HG03442 (cell line): ENCODE measurements around the gene GABRP.
"Not testable (repeated sequence)": the region's sequence is repeated elsewhere in the genome, so short reads cannot be mapped to it uniquely, and the experiment has no call there.

Experiments used
- ATAC-seq: cut with Tn5 transposase; IDR thresholded peaks from one replicate; pipeline ENCODE4 v1.9.1; 2021; ENCODE audit warnings: mild to moderate bottlenecking, moderate library complexity; ENCODE audit not compliant: unreplicated experiment

Gene GABRP

GRCh38 chr5:170783498-170784247, at the start of gene GABRP:
Gene GABRP (plus strand): TSS chr5:170783725. CDS start chr5:170788616, 4,891 bp downstream.
- no peak for ATAC-seq

GRCh38 chr5:170736966-170737365, 46.6 kb upstream of the GABRP start:
- no peak for ATAC-seq

- ATAC-seq, result no peak
Measured at GRCh38 chr5:170737591-170737990, 45.9 kb upstream of the GABRP start.

- ATAC-seq, result no peak
Measured at GRCh38 chr5:170738840-170739239, 44.7 kb upstream of the GABRP start.

- no peak for ATAC-seq
Measured at GRCh38 chr5:170739446-170739845, 44.1 kb upstream of the GABRP start.

- no peak for ATAC-seq
Measured at GRCh38 chr5:170740551-170741205, 42.8 kb upstream of the GABRP start.

- no peak for ATAC-seq
Measured at GRCh38 chr5:170741801-170742200, 41.7 kb upstream of the GABRP start.

GRCh38 chr5:170743876-170744212, 39.7 kb upstream of the GABRP start:
- no peak for ATAC-seq

GRCh38 chr5:170745481-170746071, 37.9 kb upstream of the GABRP start:
- no peak for ATAC-seq

- ATAC-seq, result no peak
Measured at GRCh38 chr5:170746075-170746960, 37.2 kb upstream of the GABRP start.

GRCh38 chr5:170746961-170747340, 36.6 kb upstream of the GABRP start:
- no peak for ATAC-seq

- no peak for ATAC-seq
Measured at GRCh38 chr5:170747357-170747756, 36.2 kb upstream of the GABRP start.

GRCh38 chr5:170747851-170748250, 35.7 kb upstream of the GABRP start:
- no peak for ATAC-seq

GRCh38 chr5:170748951-170749471, 34.5 kb upstream of the GABRP start:
- ATAC-seq, result no peak

GRCh38 chr5:170749911-170750431, 33.6 kb upstream of the GABRP start:
- no peak for ATAC-seq

- ATAC-seq, result no peak
Measured at GRCh38 chr5:170750791-170751190, 32.7 kb upstream of the GABRP start.

- ATAC-seq, result no peak
Measured at GRCh38 chr5:170751631-170752030, 31.9 kb upstream of the GABRP start.

- no peak for ATAC-seq
Measured at GRCh38 chr5:170752257-170753215, 31.0 kb upstream of the GABRP start.

GRCh38 chr5:170753311-170753710, 30.2 kb upstream of the GABRP start:
- ATAC-seq, result no peak

- ATAC-seq, result not testable (repeated sequence)
Measured at GRCh38 chr5:170754508-170754907, 29.0 kb upstream of the GABRP start.
